NOMO-1 treated with DMSO at 0.1 percent for 48 hours (cell line): ENCODE data around the gene STAT3.
"Not testable (repeated sequence)": the region's sequence is repeated elsewhere in the genome, so short reads cannot be mapped to it uniquely, and the experiment has no call there.

ENCODE experiments used
- DNase-seq: peaks from one replicate; lab custom pipeline; 2025; ENCODE audit not compliant: unreplicated experiment; lab: John Stamatoyannopoulos, UW

STAT3 gene

DNA sequence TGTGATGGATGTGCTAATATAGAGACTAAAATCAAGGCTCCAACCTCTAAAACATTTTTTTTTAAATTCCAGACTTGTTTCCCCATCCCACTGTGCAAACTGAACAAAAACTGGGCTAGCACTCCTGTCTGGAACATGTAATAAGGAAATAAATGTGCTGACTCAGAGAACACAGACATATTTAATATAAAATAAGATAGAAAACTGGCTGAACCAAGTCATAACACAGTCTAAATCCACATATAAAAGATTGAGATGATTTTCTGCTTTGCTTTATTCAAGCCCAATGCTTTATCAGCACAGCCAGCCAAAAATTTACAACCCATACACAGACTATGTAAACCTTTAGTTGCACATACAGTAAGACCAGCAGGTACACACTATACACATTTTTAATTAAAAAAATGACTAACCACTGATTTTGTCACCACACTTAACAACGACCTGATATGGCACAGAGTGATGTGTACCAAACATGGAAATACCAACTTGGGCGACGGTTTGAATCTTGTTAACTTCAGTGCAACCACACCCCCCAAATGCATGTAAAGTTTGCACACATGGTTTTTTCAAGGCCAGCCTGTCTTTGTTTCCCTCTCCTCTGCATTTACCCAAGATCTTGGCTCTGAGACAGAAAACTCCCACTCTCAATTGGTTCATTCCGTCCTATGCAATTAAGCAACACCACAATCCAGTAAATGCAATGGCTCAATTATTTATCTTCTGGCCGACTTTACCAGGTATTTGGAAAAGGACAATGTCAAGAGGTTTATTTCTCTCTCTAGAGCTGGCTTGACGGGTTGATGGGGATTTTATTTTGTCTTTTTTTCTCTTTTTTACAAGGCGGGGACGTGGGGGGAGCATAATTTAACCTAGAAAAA, 1.2 kb downstream of the STAT3 start:
- peak; percentile 39 for DNase-seq

DNA sequence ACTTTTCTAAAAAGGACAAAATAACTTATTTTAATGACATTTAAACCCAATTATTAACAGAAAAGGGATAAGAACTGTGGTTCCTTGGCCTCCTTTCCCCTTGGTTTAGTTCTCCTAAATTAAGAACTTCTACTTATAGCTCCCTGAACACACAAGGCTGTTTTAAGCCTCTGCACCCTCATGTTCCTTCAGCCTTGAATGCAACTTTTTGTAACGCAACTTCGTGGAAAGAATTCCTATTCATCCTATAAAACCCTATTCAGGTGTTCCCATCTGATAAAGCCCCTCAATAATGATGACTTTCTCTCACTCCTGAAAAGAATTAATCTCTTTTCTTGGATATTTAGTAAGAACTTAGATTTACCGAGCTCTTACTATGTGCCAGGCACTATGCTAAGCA, 6.3 kb downstream of the STAT3 start:
- no peak for DNase-seq

- no peak for DNase-seq
These were observed 7.3 kb downstream of the STAT3 start for GRCh38 chr17:42380935-42381334.

DNA sequence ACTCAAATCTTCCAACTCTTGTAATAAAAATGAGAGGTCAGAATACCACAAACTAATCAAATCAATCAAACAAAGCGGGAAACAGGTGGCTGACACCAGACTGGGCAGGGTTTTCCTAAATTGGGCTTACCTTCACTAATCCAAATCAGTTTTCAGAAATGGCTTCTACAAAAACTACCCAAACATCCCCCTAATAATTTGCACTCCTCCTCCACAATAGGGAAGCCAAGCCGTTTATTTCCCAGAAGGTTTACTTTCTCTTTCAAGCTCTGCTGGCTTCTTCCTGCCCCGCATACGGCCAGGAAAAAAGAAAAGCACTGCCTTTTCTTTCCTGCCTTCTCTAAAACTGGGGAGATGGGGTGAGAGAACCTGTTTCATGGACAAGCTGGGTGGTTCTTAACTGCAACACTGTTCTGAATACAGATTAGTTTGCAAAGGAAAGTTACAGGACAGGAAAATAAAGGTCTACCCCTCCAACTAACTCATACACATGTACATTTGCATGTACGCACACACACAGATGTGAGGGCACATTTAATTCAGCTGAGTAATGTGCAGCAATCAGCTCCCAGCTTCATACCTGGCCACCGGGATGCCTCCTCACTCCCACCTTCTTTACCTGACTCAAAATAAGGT, 9.2 kb downstream of the STAT3 start:
- DNase-seq, result no peak

DNA sequence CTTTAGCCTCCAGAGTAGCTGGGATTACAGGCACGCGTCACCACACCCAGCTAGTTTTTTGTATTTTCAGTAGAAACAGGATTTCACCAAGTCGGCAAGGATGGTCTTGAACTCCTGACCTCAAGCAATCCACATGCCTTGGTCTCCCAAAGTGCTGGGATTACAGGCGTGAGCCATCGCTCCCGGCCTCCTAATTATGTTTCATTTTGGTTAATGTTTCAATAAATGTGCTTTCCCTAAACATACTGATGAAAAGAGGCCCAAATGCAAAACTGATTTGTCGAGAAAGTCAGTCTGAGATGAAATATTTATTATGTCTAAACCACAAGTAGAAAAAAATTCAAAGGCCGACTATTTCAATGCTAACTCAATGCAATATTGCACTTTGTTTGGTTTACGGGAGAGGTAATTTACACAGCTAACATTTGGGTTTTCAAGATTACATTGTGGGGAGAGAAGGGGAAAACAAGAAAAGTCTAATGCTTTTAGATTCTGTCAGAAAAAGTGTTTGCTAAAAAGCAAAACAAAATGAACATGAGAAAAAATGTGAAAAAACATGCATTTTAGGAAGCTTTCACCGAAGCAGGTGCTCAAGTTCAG, 9.8 kb downstream of the STAT3 start:
- DNase-seq, result no peak

- no peak for DNase-seq
These were observed 14.3 kb downstream of the STAT3 start for GRCh38 chr17:42373896-42374295.

GRCh38 chr17:42372142-42372541, 16.1 kb downstream of the STAT3 start:
- DNase-seq, result no peak

DNA sequence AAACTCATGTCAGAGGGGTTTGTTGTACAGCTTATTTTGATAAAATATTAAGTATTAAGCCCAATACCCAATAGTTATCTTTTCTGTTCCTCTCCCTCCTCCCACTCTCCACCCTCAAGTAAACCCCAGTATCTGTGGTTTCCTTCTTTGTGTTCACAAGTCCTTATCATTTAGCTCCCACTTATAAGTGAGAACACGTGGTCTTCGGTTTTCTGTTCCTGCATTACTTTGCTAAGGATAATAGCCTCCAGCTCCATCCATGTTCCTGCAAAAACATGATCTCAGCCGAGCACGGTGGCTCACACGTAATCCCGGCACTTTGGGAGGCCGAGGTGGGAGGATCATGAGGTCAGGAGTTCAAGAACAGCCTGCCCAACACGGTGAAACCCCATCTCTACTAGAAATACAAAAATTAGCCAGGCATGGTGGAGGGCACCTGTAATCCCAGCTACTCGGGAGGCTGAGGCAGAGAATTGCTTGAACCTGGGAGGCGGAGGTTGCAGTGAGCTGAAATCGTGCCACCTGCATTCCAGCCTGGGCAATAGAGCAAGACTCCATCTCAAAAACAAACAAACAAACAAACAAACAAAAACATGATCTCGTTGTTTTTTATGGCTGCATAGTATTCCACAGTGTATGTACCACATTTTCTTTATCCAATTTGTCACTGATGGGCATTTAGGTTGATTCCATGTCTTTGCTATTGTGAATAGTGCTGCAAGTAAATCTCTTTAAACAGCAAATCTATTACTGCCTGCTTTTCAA, 19.3 kb downstream of the STAT3 start:
- not testable (repeated sequence) for DNase-seq

DNA sequence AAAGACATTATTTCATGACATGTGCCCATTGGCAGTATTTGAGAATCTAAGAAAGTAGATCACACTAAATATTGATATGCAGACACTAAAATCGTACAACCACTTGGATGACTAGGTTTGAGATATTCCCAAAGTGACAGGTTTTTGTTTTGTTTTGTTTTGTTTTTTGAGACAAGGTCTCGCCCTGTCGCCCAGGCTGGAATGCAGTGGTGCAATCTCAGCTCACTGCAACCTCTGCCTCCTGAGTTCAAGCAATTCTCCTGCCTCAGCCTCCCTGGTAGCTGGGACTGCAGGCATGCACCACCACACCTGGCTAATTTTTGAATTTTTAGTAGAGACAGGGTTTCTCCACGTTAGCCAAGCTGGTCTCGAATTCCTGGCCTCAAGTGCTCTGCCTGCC, 19.9 kb downstream of the STAT3 start:
- not testable (repeated sequence) for DNase-seq

DNA sequence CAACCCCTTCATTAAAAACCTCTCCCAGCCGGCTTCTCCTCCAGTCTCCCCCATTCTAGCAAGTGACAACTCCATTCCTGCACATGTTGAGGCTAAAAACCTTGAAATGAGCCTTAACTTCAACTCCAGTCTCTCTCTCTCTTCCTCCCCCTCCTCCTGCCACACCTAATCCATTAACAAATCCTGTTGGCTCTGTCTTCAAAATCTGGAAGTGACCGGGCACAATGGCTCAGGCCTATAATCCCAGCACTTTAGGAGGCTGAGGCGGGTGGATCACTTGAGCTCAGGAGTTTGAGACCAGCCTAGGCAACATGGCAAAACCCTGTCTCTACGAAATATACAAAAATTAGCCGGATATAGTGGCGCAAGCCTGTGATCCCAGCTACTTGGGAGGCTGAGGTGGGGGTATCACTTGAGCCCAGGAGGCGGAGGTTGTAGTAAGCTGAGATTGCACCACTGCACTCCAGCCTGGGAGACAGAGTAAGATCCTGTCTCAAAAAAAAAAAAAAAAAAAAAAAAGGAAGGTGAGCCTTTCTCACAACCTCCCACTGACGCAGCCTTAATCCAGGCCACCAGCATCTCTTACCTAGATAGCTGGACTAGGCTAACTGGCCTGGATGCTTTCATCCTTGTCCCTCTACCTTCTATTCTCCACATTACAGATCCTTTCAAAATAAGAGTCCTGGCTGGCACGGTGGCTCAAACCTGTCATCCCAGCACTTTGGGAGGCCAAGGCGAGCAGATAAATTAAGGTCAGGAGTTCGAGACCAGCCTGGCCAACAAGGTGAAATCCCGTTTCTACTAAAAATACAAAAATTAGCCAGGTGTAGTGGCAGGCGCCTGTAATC, 21.8 kb downstream of the STAT3 start:
- not testable (repeated sequence) for DNase-seq

GRCh38 chr17:42365136-42365535, 23.1 kb downstream of the STAT3 start:
- DNase-seq, result no peak

DNA sequence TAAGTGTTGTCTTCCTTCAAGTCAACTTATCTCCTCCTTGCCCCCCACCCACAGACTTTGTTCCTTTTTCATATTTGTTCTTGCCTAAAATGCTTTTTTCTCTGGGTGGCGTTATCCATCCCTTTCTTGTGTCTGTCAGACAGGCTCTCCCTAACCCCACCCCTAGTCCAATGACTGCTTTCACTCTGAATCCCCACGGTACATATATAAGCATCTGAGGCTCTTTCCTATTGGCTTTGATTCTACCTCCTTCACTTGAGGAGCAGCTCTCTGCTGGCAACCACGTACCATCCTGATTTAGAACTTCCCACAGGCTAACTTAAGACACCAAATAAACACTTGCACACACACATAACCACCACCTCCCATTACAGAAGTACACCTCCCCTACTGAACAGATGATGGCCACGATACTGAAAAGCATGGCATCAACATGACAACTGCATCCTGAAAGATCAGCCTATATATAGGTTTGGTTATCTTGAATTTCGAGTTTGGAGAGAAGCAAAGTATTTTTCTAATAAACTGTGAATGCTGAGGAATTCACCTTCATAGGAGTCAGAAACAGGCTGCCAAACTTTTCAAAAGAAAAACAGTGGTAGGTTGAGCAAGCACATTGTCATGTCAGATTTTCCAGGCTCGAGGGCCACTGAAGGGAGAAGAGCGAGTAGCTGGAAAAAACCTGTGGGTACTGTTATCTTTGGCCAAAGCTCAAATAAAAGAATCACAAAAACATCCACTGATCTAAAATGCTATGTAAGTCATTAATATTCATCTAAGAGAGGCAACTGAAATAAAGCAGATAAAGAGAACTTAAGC, 24.3 kb downstream of the STAT3 start:
- no peak for DNase-seq

- no peak for DNase-seq
These were observed 25.0 kb downstream of the STAT3 start for GRCh38 chr17:42363231-42363630.

DNA sequence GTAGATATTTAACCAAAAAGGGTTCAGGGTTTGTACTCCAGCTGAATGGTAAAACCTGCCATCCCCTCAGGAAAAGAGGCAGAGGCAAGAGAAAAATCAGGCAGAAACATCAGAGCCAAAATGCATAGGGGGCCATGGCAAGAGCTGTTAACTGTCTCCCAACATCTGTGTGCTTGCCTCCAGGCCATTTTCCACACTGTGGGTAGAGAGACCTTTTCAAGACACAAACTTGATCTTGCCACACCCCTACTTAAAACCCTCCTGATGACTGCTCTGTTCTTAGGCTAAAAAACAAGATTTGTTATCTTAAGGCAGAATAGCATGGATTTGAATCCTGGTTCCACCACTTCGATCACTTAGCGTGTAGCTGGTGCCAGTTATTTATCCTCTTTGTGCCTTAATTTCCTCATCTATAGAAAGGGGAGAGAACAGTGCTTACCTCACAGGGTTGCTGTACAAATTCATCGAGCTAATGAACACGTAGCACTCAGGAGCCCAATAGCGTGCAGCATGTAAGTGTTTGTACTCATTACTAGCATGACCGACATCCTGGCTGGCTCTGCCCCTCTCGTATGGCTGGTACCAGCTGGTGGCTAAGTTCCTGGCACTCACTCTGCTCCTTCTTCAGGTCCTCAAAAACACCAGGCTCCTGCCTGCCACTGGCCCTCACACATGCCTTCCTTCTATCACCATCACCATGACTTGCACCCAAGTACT, 25.8 kb downstream of the STAT3 start:
- DNase-seq, result no peak

DNA sequence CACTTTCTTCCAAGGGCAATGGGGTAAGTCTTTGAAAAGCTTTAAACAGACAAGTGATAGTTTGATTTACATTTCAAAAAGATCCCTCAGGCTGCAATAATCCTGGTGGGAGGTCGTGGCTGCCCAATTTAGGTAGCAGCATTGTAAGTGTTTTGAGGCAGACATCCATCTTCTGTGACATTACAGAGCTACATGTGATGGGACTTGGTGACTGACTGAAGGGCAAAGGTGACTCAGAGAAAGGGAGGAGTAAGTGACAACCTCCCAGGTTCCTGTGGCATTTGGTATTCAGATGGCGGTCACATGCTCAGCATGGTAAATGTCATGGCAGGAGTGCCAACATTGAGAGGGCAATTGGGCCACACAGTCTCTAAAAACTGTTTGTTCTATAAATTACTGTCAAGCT, 26.5 kb downstream of the STAT3 start:
- DNase-seq, result no peak

DNA sequence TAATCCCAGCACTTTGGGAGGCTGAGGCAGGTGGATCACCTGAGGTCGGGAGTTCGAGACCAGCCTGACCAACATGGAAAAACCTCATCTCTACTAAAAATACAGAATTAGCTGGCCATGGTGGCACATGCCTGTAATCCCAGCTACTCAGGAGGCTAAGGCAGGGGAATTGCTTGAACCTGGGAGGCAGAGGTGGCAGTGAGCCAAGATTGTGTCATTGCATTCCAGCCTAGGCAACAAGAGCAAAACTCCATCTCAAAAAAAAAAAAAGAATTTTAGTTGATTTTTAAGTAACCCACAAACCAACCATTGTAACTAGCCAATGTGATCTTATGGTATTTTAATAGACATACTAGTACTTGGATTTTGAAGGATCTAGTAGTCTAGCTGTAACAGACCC, 27.9 kb downstream of the STAT3 start:
- not testable (repeated sequence) for DNase-seq

DNA sequence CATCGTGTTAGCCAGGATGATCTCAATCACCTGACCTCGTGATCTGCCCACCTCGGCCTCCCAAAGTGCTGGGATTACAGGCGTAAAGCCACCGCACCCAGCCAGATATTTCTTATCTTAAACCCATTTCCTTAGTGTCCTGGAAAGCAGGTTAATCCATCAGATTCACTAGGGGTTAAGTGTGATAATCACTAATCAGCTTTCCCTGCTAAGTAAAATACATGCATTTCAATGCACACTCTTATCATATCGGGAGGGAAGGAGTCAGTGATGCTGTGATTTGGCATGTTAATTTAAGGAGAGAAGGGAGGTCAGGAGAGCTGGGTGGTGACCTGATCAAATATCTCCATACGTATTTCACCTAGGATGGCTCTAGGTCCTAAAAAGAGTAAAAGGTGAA, 29.1 kb downstream of the STAT3 start:
- no peak for DNase-seq

DNA sequence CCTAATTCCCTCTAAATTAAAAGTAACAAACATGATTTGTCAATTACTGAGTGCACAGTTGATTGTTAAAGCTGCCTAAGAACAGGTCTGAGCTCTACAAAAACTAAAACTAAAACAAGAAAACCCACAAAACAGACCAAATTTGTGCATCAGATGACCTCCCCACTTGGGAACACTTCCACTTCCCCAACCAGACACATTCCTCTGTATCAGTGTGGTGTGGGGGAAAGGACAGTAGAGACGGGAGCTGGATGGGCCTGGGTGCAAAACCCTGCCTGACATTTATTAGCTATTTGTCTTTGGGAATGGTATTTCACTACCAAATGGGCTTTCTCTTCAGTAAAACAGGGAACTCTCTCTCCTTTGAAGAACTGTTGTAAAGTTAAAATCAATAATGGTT, 29.8 kb downstream of the STAT3 start:
- no peak for DNase-seq
